K562 (cell line): ENCODE results near the gene PCSK7. TPM values are rescaled to one million over a fixed set of nuclear protein-coding genes. Genes with fewer than 3 reads are reported as not detected.

ENCODE experiments used
- ATAC-seq: fragments of 200-7000 bp; cut with Tn5 transposase; 3 replicates; pipeline ENCODE4 v1.9.1; 2020; ENCODE audit warnings: moderate library complexity
- BruUV-seq: library from RNA; stranded (reverse); fragments of 400-500 nt; replicated peaks from 2 replicates; lab custom pipeline; 2021; lab: Mats Ljungman, UMichigan
- CTCF ChIA-PET: fragments of 300-600 bp; formaldehyde crosslinking; extraction: SDS; loops from one replicate; lab custom pipeline; 2021; ENCODE audit warnings: low intra/inter-chr PET ratio; lab: Yijun Ruan, JAX
- POLR2A ChIA-PET: fragments of 300-600, 350-650 bp; sonication (Branson Sonifier 250); formaldehyde crosslinking; extraction: SDS; loops from one replicate; lab custom pipeline; 2021; ENCODE audit warnings: antibody characterized with exemption, inconsistent platforms; lab: Yijun Ruan, JAX
- DNase-seq, 4 experiments: peaks; one replicate each; pipeline versions ENCODE4 v3.0.0 to v3.0.0-alpha.2; 2011 to 2018; ENCODE audit warnings: low spot score in 3 of 4, mixed read lengths in 3 of 4; ENCODE audit errors: extremely low read depth in 1 of 4
- FAIRE-seq: peaks from 2 replicates; lab custom pipeline; 2011; peaks lifted over from hg19 to GRCh38; lab: Jason Lieb, UNC
- H2AFZ ChIP-seq: 2 replicates; pipeline ENCODE4 v1.6.0; 2011; ENCODE audit warnings: low read depth, low read length, control low read depth, inconsistent platforms
- H3K27ac ChIP-seq: fragments of 200-600 bp; 3 replicates; pipeline ENCODE4 v1.8.0; 2011; ENCODE audit warnings: low read depth, mild to moderate bottlenecking, control low read depth, inconsistent platforms, low read length, moderate library complexity, mixed read lengths; ENCODE audit errors: extremely low read depth
- H3K27me3 ChIP-seq, 2 experiments: fragments of 300-600 bp in 1 of 2; 2 replicates in 1 of 2; 3 replicates in 1 of 2; pipeline versions ENCODE4 v1.6.0 to v1.8.0; 2011; ENCODE audit warnings: inconsistent platforms in 2 of 2, low read length in 2 of 2, mild to moderate bottlenecking in 1 of 2, mixed read lengths in 1 of 2, moderate library complexity in 1 of 2; ENCODE audit not compliant: control insufficient read depth in 2 of 2, insufficient read depth in 2 of 2
- H3K36me3 ChIP-seq: fragments of 300-600 bp; 3 replicates; pipeline ENCODE4 v1.8.0; 2011; ENCODE audit warnings: mild to moderate bottlenecking, low read length, inconsistent platforms; ENCODE audit not compliant: control insufficient read depth, insufficient read depth
- H3K4me1 ChIP-seq, 2 experiments: fragments of 200-600 bp in 1 of 2; replicated peaks in 1 of 2; 2 replicates in 1 of 2; 3 replicates in 1 of 2; pipeline versions ENCODE4 v1.5.1 to v1.8.0; 2011; ENCODE audit warnings: inconsistent platforms in 2 of 2, low read length in 2 of 2, mild to moderate bottlenecking in 1 of 2, mixed read lengths in 1 of 2, moderate library complexity in 1 of 2; ENCODE audit not compliant: control insufficient read depth in 2 of 2, insufficient read depth in 2 of 2
- H3K4me2 ChIP-seq: 2 replicates; pipeline ENCODE4 v1.6.1; 2011; ENCODE audit warnings: low read length, control low read depth, inconsistent platforms, mixed read lengths; ENCODE audit not compliant: insufficient read depth
- H3K4me3 ChIP-seq: fragments of 200-600 bp; sonication (generic), shearing (Covaris generic); 2 replicates; pipeline ENCODE4 v1.5.1; 2016; ENCODE audit warnings: control low read depth, inconsistent platforms
- H3K79me2 ChIP-seq: fragments of 200-600 bp; 3 replicates; pipeline ENCODE4 v1.8.0; 2011; ENCODE audit warnings: low read length, inconsistent platforms; ENCODE audit not compliant: control insufficient read depth, insufficient read depth
- H3K9ac ChIP-seq, 2 experiments: 2 replicates each; pipeline versions ENCODE4 v1.6.0 to v1.6.1; 2011; ENCODE audit warnings: low read depth in 2 of 2, low read length in 2 of 2, control low read depth in 1 of 2, inconsistent platforms in 1 of 2, mild to moderate bottlenecking in 1 of 2, mixed read lengths in 1 of 2; ENCODE audit not compliant: insufficient read depth in 1 of 2
- H3K9me1 ChIP-seq: one replicate; pipeline ENCODE4 v1.6.0; 2011; ENCODE audit warnings: inconsistent platforms, mild to moderate bottlenecking, low read length, moderate library complexity; ENCODE audit not compliant: control insufficient read depth, insufficient read depth
- H3K9me3 ChIP-seq: replicated peaks from 2 replicates; pipeline ENCODE4 v1.5.1; 2011; ENCODE audit warnings: low read depth, low read length, inconsistent platforms; ENCODE audit not compliant: control insufficient read depth, insufficient read depth
- H4K20me1 ChIP-seq: replicated peaks from 2 replicates; pipeline ENCODE4 v1.6.1; 2011; ENCODE audit warnings: low read length, inconsistent platforms, mixed read lengths; ENCODE audit not compliant: control insufficient read depth, insufficient read depth
- BRF2 ChIP-seq: IDR thresholded peaks from 3 replicates; pipeline ENCODE4 v1.6.1; 2011; ENCODE audit warnings: borderline replicate concordance, mild to moderate bottlenecking; ENCODE audit not compliant: insufficient read length, insufficient read depth
- HNRNPK ChIP-seq: fragments of 200-400 bp; formaldehyde crosslinking; IDR thresholded peaks from one replicate; pipeline ENCODE4 v1.6.1; 2018; ENCODE audit warnings: mild to moderate bottlenecking, low read depth, low read length; ENCODE audit not compliant: poor library complexity, severe bottlenecking
- POLR2G ChIP-seq: fragments of 200-400 bp; formaldehyde crosslinking; IDR thresholded peaks from 2 replicates; pipeline ENCODE4 v1.6.1; 2017; ENCODE audit warnings: low read depth, mild to moderate bottlenecking, antibody characterized with exemption, low read length, moderate library complexity
- ZBTB12 ChIP-seq: fragments of 250-450 bp; sonication (Bioruptor Pico); IDR thresholded peaks from 2 replicates; pipeline ENCODE4 v1.4.0; 2020
- WGBS: fragments of 100-300 bp; shearing (Covaris generic); methylation state at CpG from one replicate; pipeline ENCODE4 v1.1.6; 2016; ENCODE audit warnings: low coverage, mixed read lengths; ENCODE audit not compliant: insufficient coverage; ENCODE audit errors: missing lambda C conversion rate; 5-methylcytosine and 5-hydroxymethylcytosine counted together
- in situ Hi-C: fragments of 300-500 bp; cut with MboI; formaldehyde crosslinking; loops from 4 replicates; pipeline ENCODE4 v1.15.0; 2018; ENCODE audit warnings: inconsistent platforms, mixed read lengths
- intact Hi-C: fragments of 100-400 bp; cut with micrococcal nuclease; formaldehyde crosslinking; loops from 2 replicates; pipeline ENCODE4 v1.14.2; 2022
- polyA plus RNA-seq, 8 experiments: library from polyadenylated mRNA; depleted of rRNA in 4 of 8; stranded (reverse) in 5 of 8; unstranded in 3 of 8; fragments of >200 nt; fragmentation: Nextera tagmentation in 2 of 8; fragmentation: Illumina TruSeq in 1 of 8; extraction: Ambion mirVana in 2 of 8; extraction: Trizol in 1 of 8; gene quantifications; 2 replicates each; pipeline versions ENCODE4 v1.2.1 to v1.2.3, GENCODE V29; 2011 to 2014; ENCODE audit warnings: inconsistent platforms in 1 of 8, missing spikeins in 1 of 8
- total RNA-seq, 7 experiments: library from RNA; depleted of rRNA in 6 of 7; stranded (reverse); fragments of >200 nt in 6 of 7; fragmentation: Illumina TruSeq in 2 of 7; extraction: Trizol in 2 of 7; gene quantifications; 2 replicates each; pipeline versions ENCODE4 v1.2.1 to v1.2.3, GENCODE V29; 2011 to 2021; ENCODE audit warnings: low replicate concordance in 1 of 7

The PCSK7 gene
- total and polyA plus RNA-seq, 9 of the 15 experiments (the other 6 are each of a cell fraction or from before 2014, with no cell fraction given) = 3.1 to 29.2 (median 15.6) TPM

GRCh38 chr11:117197006-117197405 lies 34.9 kb downstream of the PCSK7 start (continued):
- no peak for TF ChIP-seq BRF2
- no peak for TF ChIP-seq ZBTB12

- Histone ChIP-seq H3K9ac (peak overlapping the region in 1 of 2 experiments; percentile 78; a peak in 2 of 4 replicates), H4K20me1 (no peaks in the 10 kb centered on the region; the same call in none of the 2 replicates), H3K27ac (no peak overlapping the region), H3K4me1 (peaks cover 0 to 26% of the 10 kb centered on the region in 2 experiments; a peak in 3 of 5 replicates), H3K9me3 (no peaks in the 10 kb centered on the region), H3K4me3 (no peak overlapping the region), H2AFZ (no peak overlapping the region), H3K36me3 (peaks cover 21% of the 10 kb centered on the region; the same call in 2 of the 3 replicates), H3K27me3 (no peaks in the 10 kb centered on the region), H3K9me1 (no peaks in the 10 kb centered on the region), H3K79me2 (no peaks in the 10 kb centered on the region), H3K4me2 (no peak overlapping the region)
- ChIA-PET CTCF (no interaction called here), POLR2A (interaction anchor here (0.6 to 0.7 kb wide), 2 partner anchors 46 to 146 kb away, joined by 3 to 4 read pairs; no protein-coding TSS in a partner anchor)
- intact Hi-C loops = no loop called here
- no peak for DNase-seq
- FAIRE-seq = no peak
- no peak for ATAC-seq
- WGBS = 82% methylated on average over 14 of the region's 19 CpGs
- BruUV-seq = no TSS peak
- peak; percentile 50 for TF ChIP-seq POLR2G
- TF ChIP-seq HNRNPK = no peak
- in situ Hi-C loops = no loop called here
Observed at GRCh38 chr11:117195761-117196160, 36.1 kb downstream of the PCSK7 start.
